Limb (tissue), 2 donors: ENCODE measurements around the gene PRKAG2.
"Not testable (repeated sequence)": the region's sequence is repeated elsewhere in the genome, so short reads cannot be mapped to it uniquely, and the experiment has no call there.

Experiments used
- DNase-seq, 2 donors: peaks; one replicate each; pipeline ENCODE4 v3.0.0-alpha.2; 2016; ENCODE audit errors: extremely low spot score in 2 of 2

Gene PRKAG2

GRCh38 chr7:151803841-151804240 is 73.1 kb downstream of the PRKAG2 start:
- no peak for DNase-seq

DNA sequence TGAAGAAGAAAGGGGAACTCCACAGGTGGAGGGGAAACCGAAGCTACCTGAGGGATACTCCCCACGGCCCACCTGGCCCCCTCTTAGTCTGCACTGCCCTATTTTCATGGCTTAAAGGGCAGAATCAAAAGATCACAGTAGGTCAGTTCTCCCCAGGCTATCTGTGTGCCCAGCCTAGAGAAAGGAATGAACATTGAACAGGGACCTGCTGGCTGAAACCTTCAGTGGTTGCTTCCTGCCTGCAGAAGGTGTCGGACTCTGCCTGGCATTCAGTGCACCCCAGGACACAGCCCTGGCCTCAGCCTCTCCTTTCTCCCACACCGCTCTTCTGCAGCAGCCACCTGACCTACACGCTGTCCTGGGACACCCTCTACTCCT is 74.5 kb downstream of the PRKAG2 start:
- DNase-seq = no peak

DNA sequence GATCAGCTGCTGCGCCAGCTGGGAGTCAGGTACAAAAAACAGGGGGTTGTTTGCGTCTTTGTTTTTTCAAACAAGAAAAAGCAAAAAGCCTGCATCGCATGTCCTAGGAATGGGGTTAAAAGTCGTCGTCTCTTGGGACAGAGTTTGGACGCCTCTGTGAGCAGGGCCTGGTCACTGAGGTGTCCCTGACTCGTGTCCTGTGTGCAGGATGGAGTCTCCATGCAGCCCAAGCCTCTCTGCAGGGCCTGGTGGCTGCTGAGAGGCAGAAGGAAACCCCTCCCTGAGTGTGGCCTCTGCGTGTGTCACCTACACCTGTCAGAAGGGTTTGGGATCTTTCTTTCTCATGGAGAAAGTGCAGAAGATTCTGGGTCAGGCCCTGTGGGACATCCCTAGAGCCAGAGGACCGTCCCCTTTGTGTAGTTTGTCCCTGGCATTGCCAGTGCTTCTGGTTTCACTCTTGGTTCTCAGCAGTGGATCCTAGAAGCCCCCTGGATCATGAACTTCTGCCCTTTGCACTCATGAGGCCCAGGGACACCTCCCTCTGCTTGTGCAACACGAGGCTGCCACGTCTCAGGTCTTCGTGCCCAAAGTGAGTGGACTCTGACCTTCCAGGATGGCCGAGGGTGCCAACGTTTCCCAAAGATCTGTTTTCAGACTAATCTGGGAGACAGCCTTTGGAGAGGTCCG is 75.0 kb downstream of the PRKAG2 start:
- no peak for DNase-seq

DNA sequence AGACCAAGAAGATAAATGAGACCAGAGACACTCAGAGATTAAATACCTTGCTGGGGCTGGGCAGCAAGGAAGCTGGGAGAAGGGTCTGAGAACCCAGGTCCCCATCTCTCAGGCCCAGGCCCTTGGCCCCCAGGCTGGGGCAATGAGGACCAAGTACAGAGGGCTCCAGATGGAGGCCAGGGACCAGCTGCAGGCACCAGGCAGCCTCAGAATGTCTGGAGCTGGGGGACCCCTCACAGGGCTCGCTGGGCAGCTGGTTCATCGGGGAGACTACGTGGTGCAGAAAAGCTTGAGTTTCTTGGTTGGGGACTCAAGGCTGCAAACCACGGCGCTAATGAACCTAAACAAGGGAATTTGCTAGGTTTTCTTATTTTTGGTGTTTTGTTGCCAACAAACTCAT is 75.6 kb downstream of the PRKAG2 start:
- no peak for DNase-seq

GRCh38 chr7:151800861-151801260 is 76.1 kb downstream of the PRKAG2 start:
- no peak for DNase-seq

GRCh38 chr7:151800391-151800790 is 76.5 kb downstream of the PRKAG2 start:
- DNase-seq = no peak

- DNase-seq = no peak
Observed at GRCh38 chr7:151799506-151799905, 77.4 kb downstream of the PRKAG2 start.

DNA sequence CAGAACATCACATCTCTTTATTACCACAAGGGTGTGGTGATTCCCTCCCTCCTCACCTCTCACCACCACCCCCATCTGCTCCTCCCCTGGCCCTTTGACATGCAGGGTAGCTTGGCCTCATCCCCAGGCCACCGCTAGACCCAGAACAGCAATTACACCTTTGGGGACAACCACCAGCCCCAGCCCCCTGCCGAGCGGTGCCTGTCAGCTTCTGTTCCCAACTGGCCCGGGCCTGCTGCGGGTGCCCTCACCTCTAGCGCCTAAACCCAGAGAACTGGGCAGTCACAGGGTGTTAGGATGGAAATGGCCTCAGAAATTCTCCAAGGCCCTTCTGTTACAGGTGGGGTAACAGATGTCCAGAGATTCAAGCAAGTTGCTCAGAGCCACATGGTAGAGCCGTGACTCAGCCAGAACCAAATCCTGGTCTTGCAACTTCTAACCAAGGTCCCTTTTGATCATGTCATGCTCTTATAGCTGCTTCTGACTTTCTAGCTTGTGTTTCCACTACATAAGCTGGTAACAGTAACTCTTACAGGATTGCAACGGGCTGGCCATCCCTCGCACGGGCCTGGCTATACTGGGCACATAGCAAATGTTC is 78.0 kb downstream of the PRKAG2 start:
- no peak for DNase-seq

DNA sequence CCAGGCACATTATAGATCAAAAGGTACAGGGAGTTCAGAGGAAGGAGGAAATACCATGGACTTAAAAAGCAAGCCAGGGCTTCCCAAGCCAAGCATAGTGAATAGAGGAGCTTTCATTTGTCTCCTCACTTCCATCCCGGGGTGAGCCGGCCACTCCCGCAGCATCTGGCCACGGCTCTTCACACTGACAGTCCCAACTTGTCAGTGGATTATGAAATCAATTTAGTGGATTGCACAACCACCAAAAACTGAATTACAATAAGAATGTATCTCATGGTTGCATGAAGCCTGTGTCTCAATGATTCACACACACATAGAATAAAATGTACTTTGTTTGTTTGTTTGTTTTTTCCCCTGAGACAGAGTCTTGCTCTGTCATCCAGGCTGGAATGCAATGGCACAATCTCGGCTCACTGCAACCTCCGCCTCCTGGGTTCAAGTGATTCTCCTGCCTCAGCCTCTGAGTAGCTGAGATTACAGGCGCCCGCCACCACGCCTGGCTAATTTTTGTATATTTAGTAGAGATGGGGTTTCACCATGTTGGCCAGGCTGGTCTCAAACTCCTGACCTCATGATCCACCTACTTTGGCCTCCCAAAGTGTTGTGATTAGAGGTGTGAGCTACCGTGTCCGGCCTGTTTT is 79.1 kb downstream of the PRKAG2 start:
- not testable (repeated sequence) for DNase-seq

DNA sequence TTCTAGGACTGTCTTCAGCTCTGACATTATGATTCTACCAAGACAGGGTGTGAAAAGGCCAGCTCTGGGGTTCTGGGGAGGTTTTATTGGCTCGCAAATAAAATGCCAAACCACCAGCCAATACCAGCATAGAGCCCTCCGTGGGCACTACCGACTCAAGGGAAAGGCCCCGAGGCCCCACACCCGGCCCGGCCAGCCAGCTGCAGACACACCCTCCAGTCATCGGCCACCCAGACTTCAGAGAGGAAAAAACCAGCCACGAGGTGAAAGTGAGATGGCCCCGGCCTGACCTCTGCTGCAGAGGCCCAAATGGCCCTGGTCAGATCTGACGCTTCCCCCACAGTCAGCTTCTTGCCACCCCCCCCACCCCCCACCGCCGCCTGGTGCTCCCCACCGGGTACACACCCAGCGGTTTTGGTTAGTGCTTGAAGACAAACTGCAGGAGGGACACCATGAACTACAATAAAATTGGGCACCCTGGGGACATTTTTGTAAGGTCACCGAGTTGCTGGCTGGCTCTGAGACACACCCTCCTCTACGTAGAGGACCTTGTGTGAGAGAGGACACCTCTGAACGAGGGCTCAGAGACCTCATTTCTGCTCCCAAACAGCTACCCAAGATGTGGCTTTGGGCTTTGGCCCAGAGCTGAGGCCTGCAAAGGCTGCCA is 79.9 kb downstream of the PRKAG2 start:
- DNase-seq = no peak

GRCh38 chr7:151796091-151796870 is 80.6 kb downstream of the PRKAG2 start:
- DNase-seq = no peak

DNA sequence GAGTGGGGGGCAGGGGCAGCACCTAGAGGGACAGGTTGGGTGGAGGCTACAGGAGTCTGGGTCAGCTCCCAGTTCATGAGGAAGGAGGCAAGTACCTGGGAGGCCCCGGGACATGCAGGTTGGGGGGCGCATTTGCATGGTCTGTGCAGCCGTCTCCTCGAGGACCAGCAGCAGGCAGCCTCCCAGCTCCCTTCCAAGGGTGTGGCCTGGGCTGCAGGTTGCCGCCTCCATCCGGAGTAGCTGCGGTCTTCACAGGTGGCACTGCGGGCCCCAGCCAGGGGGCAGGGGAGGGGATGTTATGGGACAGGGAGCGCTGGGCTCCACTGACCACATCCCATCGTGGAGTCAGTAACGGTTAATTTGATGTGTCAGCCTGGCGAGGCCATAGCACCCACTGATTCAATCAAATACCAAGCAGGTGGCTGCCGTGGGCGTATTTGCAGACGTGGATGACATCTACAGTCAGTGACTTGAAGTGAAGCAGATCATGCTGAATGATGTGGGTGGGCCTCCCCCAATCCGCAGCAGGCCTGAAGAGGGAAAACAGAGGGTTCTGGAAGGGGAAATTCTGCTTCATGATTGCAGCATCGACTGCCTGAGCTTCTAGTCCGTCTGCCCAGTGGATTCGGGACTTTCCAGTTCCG is 81.6 kb downstream of the PRKAG2 start:
- DNase-seq = no peak

DNA sequence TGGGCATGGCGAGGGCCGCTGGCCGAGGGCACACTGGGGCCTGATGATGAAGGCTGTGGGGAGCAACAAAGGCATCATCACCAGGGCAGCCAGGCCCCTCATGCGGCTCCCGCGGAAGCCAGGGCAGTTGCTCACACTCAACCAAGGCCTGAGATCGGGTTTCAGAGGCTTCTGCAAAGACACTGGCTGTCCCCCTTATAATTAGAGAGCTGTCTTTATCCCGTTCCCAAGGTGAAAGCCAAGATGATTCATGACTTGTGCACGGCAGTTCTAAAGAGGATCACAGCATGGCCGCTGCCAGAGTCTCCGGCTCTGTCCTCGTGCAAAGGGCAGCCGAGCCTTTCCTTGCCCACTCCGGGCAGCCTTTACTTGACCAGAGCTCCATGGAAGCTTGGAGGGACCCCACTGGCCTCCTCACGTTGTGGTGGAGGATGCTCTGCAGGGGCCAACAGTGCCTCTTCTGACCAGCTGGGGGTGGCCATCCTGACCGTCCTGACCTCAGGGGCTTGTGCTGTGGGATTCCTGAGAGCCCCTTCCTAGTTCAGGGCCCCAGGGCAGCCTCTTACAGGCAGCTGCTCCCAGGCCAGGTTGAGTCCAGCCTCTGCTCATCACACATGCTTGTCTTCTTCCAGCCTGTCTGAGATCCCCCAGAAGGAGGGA is 82.3 kb downstream of the PRKAG2 start:
- DNase-seq = no peak

GRCh38 chr7:151793991-151794507 is 82.9 kb downstream of the PRKAG2 start:
- DNase-seq = no peak

- DNase-seq = no peak
Observed at GRCh38 chr7:151793531-151793951, 83.4 kb downstream of the PRKAG2 start.

- DNase-seq = no peak
Observed at GRCh38 chr7:151792636-151793035, 84.3 kb downstream of the PRKAG2 start.

DNA sequence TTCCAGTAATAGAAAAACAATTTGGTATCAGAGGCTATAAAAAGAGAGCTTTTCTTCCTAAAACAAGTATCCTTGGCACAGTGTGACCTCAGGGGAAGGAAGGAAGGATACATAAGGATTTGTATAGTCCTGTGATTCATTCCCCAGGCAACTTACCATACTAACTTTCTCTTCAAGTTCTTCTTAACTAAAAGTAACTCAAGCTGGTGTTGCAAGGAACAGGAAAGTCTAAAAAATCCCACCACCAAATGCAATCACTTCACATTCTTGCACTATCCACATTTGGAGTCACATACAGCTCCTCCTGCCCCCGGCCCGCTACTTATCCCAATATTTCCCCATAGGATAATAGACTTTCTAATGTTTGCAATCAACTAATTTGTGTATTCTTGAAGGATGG is 84.8 kb downstream of the PRKAG2 start:
- no peak for DNase-seq

GRCh38 chr7:151790830-151791620 is 85.9 kb downstream of the PRKAG2 start:
- no peak for DNase-seq

DNA sequence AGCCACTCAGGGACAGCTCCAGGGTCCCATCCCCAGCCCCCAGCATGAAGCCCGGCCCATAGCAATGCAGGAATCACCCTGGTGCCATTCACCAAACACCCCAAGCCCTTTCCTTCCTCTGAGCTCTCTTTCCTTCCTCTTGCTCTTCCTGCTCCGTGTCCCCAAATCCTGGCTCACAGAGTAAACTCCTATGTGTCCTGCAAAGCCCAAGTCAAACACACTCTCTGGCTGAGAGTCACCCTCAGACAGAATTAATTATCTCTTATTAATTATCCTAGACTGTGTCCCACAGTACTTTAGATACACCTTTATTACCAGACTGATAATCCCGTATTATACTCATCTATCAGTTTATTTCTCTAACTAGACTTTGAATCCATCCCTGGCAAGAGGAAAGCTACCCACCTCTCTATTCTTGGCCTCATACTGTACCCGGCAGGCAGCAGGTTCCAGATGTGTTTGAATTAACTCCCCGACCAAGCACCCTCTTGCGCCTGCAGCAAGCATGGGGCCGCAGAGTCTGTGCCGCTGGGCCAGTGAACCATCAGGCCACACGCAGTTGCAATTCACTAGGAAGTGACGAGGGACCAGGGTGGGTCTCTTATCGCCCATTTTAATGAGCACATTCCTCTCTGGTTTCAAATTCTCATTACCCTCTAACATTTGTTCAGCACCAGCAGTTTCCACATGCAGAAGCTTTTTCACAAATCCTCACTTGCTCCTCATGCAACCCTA is 86.7 kb downstream of the PRKAG2 start:
- no peak for DNase-seq
